ENCODE data around the gene BID.
A peak's percentile ranks its signal among the peaks of the same experiment; 100 is the strongest.

Gene BID

GRCh38 chr22:17784776-17785175, 10.5 kb upstream of the BID start:
- Histone ChIP-seq H3K4me3 (replicated peaks; ENCODE audit: low read depth, low read length) (no peak overlapping the region), H3K27me3 (replicated peaks; ENCODE audit: control insufficient read depth, insufficient read depth, low read length) (no peaks in the 10 kb centered on the region), H3K36me3 (ENCODE audit: control insufficient read depth, insufficient read depth, low read length) (no peaks in the 10 kb centered on the region)
- no peak for DNase-seq (ENCODE audit: extremely low read depth, insufficient read length)
- TF ChIP-seq CTCF (IDR thresholded peaks at IDR 0.05; ENCODE audit: insufficient read depth, low read length, poor library complexity, severe bottlenecking), result no peak

DNA sequence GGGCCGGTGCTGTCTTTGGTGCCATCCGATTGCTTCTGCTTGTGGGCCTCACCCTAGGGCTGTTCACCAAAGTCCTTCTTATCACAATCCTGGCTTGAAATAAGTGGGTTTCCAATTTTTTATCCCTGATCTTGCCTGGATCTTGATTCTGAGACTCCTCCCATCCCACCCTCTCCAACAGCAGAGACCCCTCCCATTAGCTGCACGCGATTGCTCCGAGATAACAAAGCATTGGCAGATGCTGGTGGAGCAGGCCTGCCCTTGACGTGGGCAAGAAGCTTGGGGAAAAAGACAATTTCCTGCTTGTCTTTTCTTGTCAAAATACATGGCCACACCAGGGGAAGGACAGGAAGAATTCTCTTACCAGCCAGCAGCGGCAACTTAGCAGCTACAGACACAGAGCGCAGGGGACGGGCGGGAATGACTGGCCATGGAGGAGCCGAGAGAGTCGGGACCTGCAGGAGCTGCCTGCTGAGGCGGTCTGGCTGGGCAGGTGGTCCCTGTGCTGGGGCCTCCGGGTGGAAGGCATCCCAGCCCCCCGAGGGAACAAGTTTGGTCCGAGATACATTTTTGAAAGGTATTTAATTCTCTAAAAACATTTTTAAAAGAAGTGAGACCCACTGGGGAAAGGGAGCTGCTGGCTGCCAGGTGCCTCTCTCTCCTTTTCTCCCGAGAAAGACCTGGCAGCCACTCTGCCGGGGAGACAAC, 9.7 kb upstream of the BID start:
- no peak overlapping the region for H3K4me3 ChIP-seq (replicated peaks; ENCODE audit: low read depth, low read length)
- DNase-seq (ENCODE audit: extremely low read depth, insufficient read length), result no peak
- no peak for TF ChIP-seq CTCF (IDR thresholded peaks at IDR 0.05; ENCODE audit: insufficient read depth, low read length, poor library complexity, severe bottlenecking)
- H3K36me3 ChIP-seq (ENCODE audit: control insufficient read depth, insufficient read depth, low read length), result no peaks in the 10 kb centered on the region
- H3K27me3 ChIP-seq (replicated peaks; ENCODE audit: control insufficient read depth, insufficient read depth, low read length), result no peaks in the 10 kb centered on the region

GRCh38 chr22:17783312-17783711, 9.0 kb upstream of the BID start:
- Histone ChIP-seq H3K4me3 (replicated peaks; ENCODE audit: low read depth, low read length) (no peak overlapping the region), H3K27me3 (replicated peaks; ENCODE audit: control insufficient read depth, insufficient read depth, low read length) (no peaks in the 10 kb centered on the region), H3K36me3 (ENCODE audit: control insufficient read depth, insufficient read depth, low read length) (no peaks in the 10 kb centered on the region)
- peak; percentile 13 for DNase-seq (ENCODE audit: extremely low read depth, insufficient read length)
- no peak for TF ChIP-seq CTCF (IDR thresholded peaks at IDR 0.05; ENCODE audit: insufficient read depth, low read length, poor library complexity, severe bottlenecking)

DNA sequence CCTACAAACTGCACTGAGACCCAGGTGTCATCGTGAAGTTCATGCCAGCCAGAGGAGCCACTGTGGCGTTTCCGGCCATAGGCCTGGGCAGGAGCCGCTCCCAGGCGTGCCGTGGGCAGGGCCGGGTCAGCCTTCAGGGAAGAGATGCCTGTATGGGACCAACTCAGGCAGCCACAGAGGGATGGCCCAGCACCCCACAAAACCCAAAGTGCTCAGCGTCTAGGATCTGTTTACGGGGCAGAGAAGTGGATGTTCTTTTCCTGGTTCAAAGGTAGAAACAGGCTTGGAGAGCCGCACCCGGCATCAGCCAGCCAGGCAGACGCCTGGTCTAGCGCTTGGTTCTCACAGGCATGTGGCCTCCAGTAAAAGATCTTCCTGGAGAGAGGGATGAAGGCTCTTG, 8.4 kb upstream of the BID start:
- Histone ChIP-seq H3K27me3 (replicated peaks; ENCODE audit: control insufficient read depth, insufficient read depth, low read length) (no peaks in the 10 kb centered on the region), H3K4me3 (replicated peaks; ENCODE audit: low read depth, low read length) (no peak overlapping the region), H3K36me3 (ENCODE audit: control insufficient read depth, insufficient read depth, low read length) (no peaks in the 10 kb centered on the region)
- TF ChIP-seq CTCF (IDR thresholded peaks at IDR 0.05; ENCODE audit: insufficient read depth, low read length, poor library complexity, severe bottlenecking), result no peak
- no peak for DNase-seq (ENCODE audit: extremely low read depth, insufficient read length)

GRCh38 chr22:17782158-17782557, 7.9 kb upstream of the BID start:
- Histone ChIP-seq H3K27me3 (replicated peaks; ENCODE audit: control insufficient read depth, insufficient read depth, low read length) (no peaks in the 10 kb centered on the region), H3K4me3 (replicated peaks; ENCODE audit: low read depth, low read length) (no peak overlapping the region), H3K36me3 (ENCODE audit: control insufficient read depth, insufficient read depth, low read length) (no peaks in the 10 kb centered on the region)
- DNase-seq (ENCODE audit: extremely low read depth, insufficient read length), result peak; percentile 26
- no peak for TF ChIP-seq CTCF (IDR thresholded peaks at IDR 0.05; ENCODE audit: insufficient read depth, low read length, poor library complexity, severe bottlenecking)

Data from GM06990 (cell line).